ENCODE data around the gene NMU.
"Not testable (repeated sequence)": the region's sequence is repeated elsewhere in the genome, so short reads cannot be mapped to it uniquely, and the experiment has no call there.

NMU gene

GRCh38 chr4:55592014-55592413, 44.1 kb downstream of the NMU start, which contains the start of gene PDCL2:
Gene PDCL2, minus strand, starts transcription at chr4:55592245. Its CDS starts 136 bp downstream, at chr4:55592109.
- no peaks in the 10 kb centered on the region for H3K9me3 ChIP-seq (ENCODE audit: control insufficient read depth, low read length)
- H3K4me1 ChIP-seq, result no peaks in the 10 kb centered on the region
- H3K4me3 ChIP-seq (ENCODE audit: low read depth, low read length), result no peak within 1 kb of the TSS
- no peaks in the 10 kb centered on the region for H3K27me3 ChIP-seq (ENCODE audit: control insufficient read depth, insufficient read depth, low read length)
- H3K79me2 ChIP-seq, result no peaks in the 10 kb centered on the region
- H2AFZ ChIP-seq, result no peak within 1 kb of the TSS
- TF ChIP-seq, protein P1, sequence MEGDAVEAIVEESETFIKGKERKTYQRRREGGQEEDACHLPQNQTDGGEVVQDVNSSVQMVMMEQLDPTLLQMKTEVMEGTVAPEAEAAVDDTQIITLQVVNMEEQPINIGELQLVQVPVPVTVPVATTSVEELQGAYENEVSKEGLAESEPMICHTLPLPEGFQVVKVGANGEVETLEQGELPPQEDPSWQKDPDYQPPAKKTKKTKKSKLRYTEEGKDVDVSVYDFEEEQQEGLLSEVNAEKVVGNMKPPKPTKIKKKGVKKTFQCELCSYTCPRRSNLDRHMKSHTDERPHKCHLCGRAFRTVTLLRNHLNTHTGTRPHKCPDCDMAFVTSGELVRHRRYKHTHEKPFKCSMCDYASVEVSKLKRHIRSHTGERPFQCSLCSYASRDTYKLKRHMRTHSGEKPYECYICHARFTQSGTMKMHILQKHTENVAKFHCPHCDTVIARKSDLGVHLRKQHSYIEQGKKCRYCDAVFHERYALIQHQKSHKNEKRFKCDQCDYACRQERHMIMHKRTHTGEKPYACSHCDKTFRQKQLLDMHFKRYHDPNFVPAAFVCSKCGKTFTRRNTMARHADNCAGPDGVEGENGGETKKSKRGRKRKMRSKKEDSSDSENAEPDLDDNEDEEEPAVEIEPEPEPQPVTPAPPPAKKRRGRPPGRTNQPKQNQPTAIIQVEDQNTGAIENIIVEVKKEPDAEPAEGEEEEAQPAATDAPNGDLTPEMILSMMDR (IDR thresholded peaks at IDR 0.05), result no peak
- H3K36me3 ChIP-seq (ENCODE audit: control insufficient read depth, insufficient read depth, low read length), result no peaks in the 10 kb centered on the region
- H3K27ac ChIP-seq, result no peak within 1 kb of the TSS
- no peak within 1 kb of the TSS for H3K4me2 ChIP-seq (ENCODE audit: low read length)
- H3K9ac ChIP-seq, result no peak within 1 kb of the TSS

GRCh38 chr4:55588160-55588559, 47.9 kb downstream of the NMU start:
- Histone ChIP-seq H3K4me3 (ENCODE audit: low read depth, low read length) (no peak overlapping the region), H3K27me3 (ENCODE audit: control insufficient read depth, insufficient read depth, low read length) (no peaks in the 10 kb centered on the region), H3K4me1 (no peaks in the 10 kb centered on the region), H3K9ac (no peak overlapping the region), H3K9me3 (ENCODE audit: control insufficient read depth, low read length) (no peaks in the 10 kb centered on the region), H3K36me3 (ENCODE audit: control insufficient read depth, insufficient read depth, low read length) (no peaks in the 10 kb centered on the region), H3K4me2 (ENCODE audit: low read length) (no peak overlapping the region), H2AFZ (no peak overlapping the region), H3K79me2 (no peaks in the 10 kb centered on the region), H3K27ac (no peak overlapping the region)
- TF ChIP-seq, protein P1 (IDR thresholded peaks at IDR 0.05), result no peak

DNA sequence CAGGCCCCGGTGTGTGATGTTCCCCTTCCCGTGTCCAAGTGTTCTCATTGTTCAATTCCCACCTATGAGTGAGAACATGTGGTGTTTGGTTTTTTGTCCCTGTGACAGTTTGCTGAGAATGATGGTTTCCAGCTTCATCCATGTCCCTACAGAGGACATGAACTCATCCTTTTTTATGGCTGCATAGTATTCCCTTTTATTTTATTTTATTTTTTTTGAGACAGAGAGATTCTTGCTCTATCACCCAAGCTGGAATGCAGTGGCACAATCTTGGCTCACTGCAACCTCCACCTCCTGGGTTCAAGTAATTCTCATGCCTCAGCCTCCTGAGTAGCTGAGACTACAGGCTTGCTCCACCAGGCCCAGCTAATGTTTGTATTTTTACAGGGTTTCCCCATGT, 53.3 kb downstream of the NMU start:
- not testable (repeated sequence) for H3K4me2 ChIP-seq (ENCODE audit: low read length); H3K4me1 ChIP-seq; H3K9me3 ChIP-seq (ENCODE audit: control insufficient read depth, low read length); H3K4me3 ChIP-seq (ENCODE audit: low read depth, low read length); H3K36me3 ChIP-seq (ENCODE audit: control insufficient read depth, insufficient read depth, low read length); H3K27ac ChIP-seq; H3K27me3 ChIP-seq (ENCODE audit: control insufficient read depth, insufficient read depth, low read length); H3K9ac ChIP-seq; H2AFZ ChIP-seq; H3K79me2 ChIP-seq

DNA sequence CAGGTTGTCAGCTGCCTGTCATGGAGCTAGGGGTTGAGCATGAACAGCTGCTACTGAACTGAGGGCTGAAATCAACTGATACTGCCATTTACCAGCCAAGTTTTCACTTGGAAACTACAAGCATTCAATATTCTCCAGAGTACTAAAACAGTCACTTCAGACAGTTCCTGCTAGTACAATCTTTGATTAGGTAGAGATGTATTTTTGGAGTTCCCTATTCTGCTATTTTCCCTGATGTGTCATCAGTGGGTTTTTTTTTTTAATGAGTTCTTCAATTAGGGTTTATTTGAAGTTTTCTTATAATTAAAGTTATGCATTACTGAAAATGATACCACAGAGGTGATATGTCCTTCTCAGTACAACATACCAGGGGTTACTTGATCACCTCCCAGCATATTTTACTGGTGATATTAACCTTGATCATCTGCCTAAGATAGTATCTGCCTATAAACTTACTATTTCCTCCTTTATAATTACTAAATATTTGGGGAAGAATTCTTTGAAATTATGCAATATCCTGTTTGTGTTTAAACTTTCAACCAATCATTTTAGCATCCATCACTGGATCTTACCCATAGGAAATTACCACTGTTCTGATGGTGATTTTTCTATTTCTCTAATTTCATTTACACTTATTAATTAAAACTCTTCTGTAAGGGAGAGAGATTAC, 57.6 kb downstream of the NMU start:
- Histone ChIP-seq H3K9ac (no peak overlapping the region), H2AFZ (no peak overlapping the region), H3K79me2 (no peaks in the 10 kb centered on the region), H3K27me3 (ENCODE audit: control insufficient read depth, insufficient read depth, low read length) (no peaks in the 10 kb centered on the region), H3K36me3 (ENCODE audit: control insufficient read depth, insufficient read depth, low read length) (no peaks in the 10 kb centered on the region), H3K4me3 (ENCODE audit: low read depth, low read length) (no peak overlapping the region), H3K9me3 (ENCODE audit: control insufficient read depth, low read length) (no peaks in the 10 kb centered on the region), H3K4me2 (ENCODE audit: low read length) (no peak overlapping the region), H3K27ac (no peak overlapping the region), H3K4me1 (no peaks in the 10 kb centered on the region)
- TF ChIP-seq, protein P1 (IDR thresholded peaks at IDR 0.05), result no peak

GRCh38 chr4:55575513-55575912, 60.6 kb downstream of the NMU start:
- no peak overlapping the region for H3K4me2 ChIP-seq (ENCODE audit: low read length)
- no peaks in the 10 kb centered on the region for H3K4me1 ChIP-seq
- H3K27me3 ChIP-seq (ENCODE audit: control insufficient read depth, insufficient read depth, low read length), result no peaks in the 10 kb centered on the region
- H3K4me3 ChIP-seq (ENCODE audit: low read depth, low read length), result no peak overlapping the region
- H3K9me3 ChIP-seq (ENCODE audit: control insufficient read depth, low read length), result no peaks in the 10 kb centered on the region
- H3K9ac ChIP-seq, result no peak overlapping the region
- no peak overlapping the region for H3K27ac ChIP-seq
- H2AFZ ChIP-seq, result no peak overlapping the region
- no peaks in the 10 kb centered on the region for H3K36me3 ChIP-seq (ENCODE audit: control insufficient read depth, insufficient read depth, low read length)
- no peaks in the 10 kb centered on the region for H3K79me2 ChIP-seq
- TF ChIP-seq, protein P1 (IDR thresholded peaks at IDR 0.05), result no peak

Data from parathyroid adenoma (tissue), 2 donors.